ENCODE results near the gene MEIKIN. TPM values are rescaled to one million over a fixed set of nuclear protein-coding genes. Genes with fewer than 3 reads are reported as not detected.

The MEIKIN gene
- total RNA-seq, 1 donor: not detected

GRCh38 chr5:131794586-131794985 is 150.9 kb downstream of the MEIKIN start:
- peak overlapping the region; percentile 10 for H3K27ac ChIP-seq (ENCODE audit: low read depth, low read length)
- peaks cover 78% of the 10 kb centered on the region for H3K79me2 ChIP-seq (ENCODE audit: insufficient read depth, low read length)

GRCh38 chr5:131792896-131793295 is 152.6 kb downstream of the MEIKIN start:
- DNase-seq (ENCODE audit: insufficient read length, low spot score, missing footprints): no peak
- Histone ChIP-seq H3K4me3 (ENCODE audit: insufficient read depth, low read length) (no peak overlapping the region), H2AFZ (ENCODE audit: low read length) (no peak overlapping the region), H3K27me3 (ENCODE audit: insufficient read depth, low read length) (no peaks in the 10 kb centered on the region), H3K79me2 (ENCODE audit: insufficient read depth, low read length) (peaks cover 95% of the 10 kb centered on the region), H3K9me3 (ENCODE audit: low read depth, low read length) (no peaks in the 10 kb centered on the region), H3K4me1 (ENCODE audit: insufficient read depth, low read length) (peaks cover 19% of the 10 kb centered on the region), H3K4me2 (ENCODE audit: insufficient read depth, low read length) (no peak overlapping the region), H3K27ac (ENCODE audit: low read depth, low read length) (no peak overlapping the region), H3K36me3 (ENCODE audit: insufficient read depth, low read length) (peaks cover 6% of the 10 kb centered on the region), H4K20me1 (ENCODE audit: insufficient read depth, low read length) (peaks cover 67% of the 10 kb centered on the region)
- TF ChIP-seq CTCF (IDR thresholded peaks at IDR 0.05; ENCODE audit: extremely low read depth, low read depth, low read length): no peak

More at GRCh38 chr5:131794586-131794985, 150.9 kb downstream of the MEIKIN start:
- peak overlapping the region; percentile 95 for H3K4me2 ChIP-seq (ENCODE audit: insufficient read depth, low read length)
- peaks cover 6% of the 10 kb centered on the region for H3K36me3 ChIP-seq (ENCODE audit: insufficient read depth, low read length)
- H3K9me3 ChIP-seq (ENCODE audit: low read depth, low read length): no peaks in the 10 kb centered on the region
- peaks cover 20% of the 10 kb centered on the region for H3K4me1 ChIP-seq (ENCODE audit: insufficient read depth, low read length)
- DNase-seq (ENCODE audit: insufficient read length, low spot score, missing footprints): peak; percentile 48
- no peaks in the 10 kb centered on the region for H3K27me3 ChIP-seq (ENCODE audit: insufficient read depth, low read length)
- peak overlapping the region; percentile 4 for H3K4me3 ChIP-seq (ENCODE audit: insufficient read depth, low read length)
- no peak overlapping the region for H2AFZ ChIP-seq (ENCODE audit: low read length)
- no peak for TF ChIP-seq CTCF (IDR thresholded peaks at IDR 0.05; ENCODE audit: extremely low read depth, low read depth, low read length)
- peaks cover 58% of the 10 kb centered on the region for H4K20me1 ChIP-seq (ENCODE audit: insufficient read depth, low read length)

GRCh38 chr5:131791866-131792265 is 153.6 kb downstream of the MEIKIN start:
- no peak overlapping the region for H3K4me3 ChIP-seq (ENCODE audit: insufficient read depth, low read length)
- H3K4me1 ChIP-seq (ENCODE audit: insufficient read depth, low read length): peaks cover 14% of the 10 kb centered on the region
- H4K20me1 ChIP-seq (ENCODE audit: insufficient read depth, low read length): peaks cover 77% of the 10 kb centered on the region
- no peak overlapping the region for H3K4me2 ChIP-seq (ENCODE audit: insufficient read depth, low read length)
- no peak overlapping the region for H2AFZ ChIP-seq (ENCODE audit: low read length)
- no peaks in the 10 kb centered on the region for H3K27me3 ChIP-seq (ENCODE audit: insufficient read depth, low read length)
- no peak for TF ChIP-seq CTCF (IDR thresholded peaks at IDR 0.05; ENCODE audit: extremely low read depth, low read depth, low read length)
- peaks cover 6% of the 10 kb centered on the region for H3K36me3 ChIP-seq (ENCODE audit: insufficient read depth, low read length)
- peaks cover 99% of the 10 kb centered on the region for H3K79me2 ChIP-seq (ENCODE audit: insufficient read depth, low read length)
- H3K9me3 ChIP-seq (ENCODE audit: low read depth, low read length): no peaks in the 10 kb centered on the region
- no peak overlapping the region for H3K27ac ChIP-seq (ENCODE audit: low read depth, low read length)
- no peak for DNase-seq (ENCODE audit: insufficient read length, low spot score, missing footprints)

GRCh38 chr5:131790550-131790949 is 154.9 kb downstream of the MEIKIN start:
- Histone ChIP-seq H2AFZ (ENCODE audit: low read length) (no peak overlapping the region), H4K20me1 (ENCODE audit: insufficient read depth, low read length) (peaks cover 81% of the 10 kb centered on the region), H3K27ac (ENCODE audit: low read depth, low read length) (no peak overlapping the region), H3K4me1 (ENCODE audit: insufficient read depth, low read length) (peaks cover 13% of the 10 kb centered on the region), H3K9me3 (ENCODE audit: low read depth, low read length) (no peaks in the 10 kb centered on the region), H3K79me2 (ENCODE audit: insufficient read depth, low read length) (peaks cover 99% of the 10 kb centered on the region), H3K4me3 (ENCODE audit: insufficient read depth, low read length) (no peak overlapping the region), H3K4me2 (ENCODE audit: insufficient read depth, low read length) (no peak overlapping the region), H3K36me3 (ENCODE audit: insufficient read depth, low read length) (peaks cover 6% of the 10 kb centered on the region), H3K27me3 (ENCODE audit: insufficient read depth, low read length) (no peaks in the 10 kb centered on the region)
- DNase-seq (ENCODE audit: insufficient read length, low spot score, missing footprints): no peak
- TF ChIP-seq CTCF (IDR thresholded peaks at IDR 0.05; ENCODE audit: extremely low read depth, low read depth, low read length): no peak

Measured in osteoblast (primary cell).